NCI-H2171 (cell line): ENCODE results near the gene RBP4.

ENCODE experiments used
- DNase-seq: peaks from one replicate; lab custom pipeline; 2025; lab: John Stamatoyannopoulos, UW

The RBP4 gene

GRCh38 chr10:93595378-93596161 is 5.5 kb downstream of the RBP4 start:
- no peak for DNase-seq

GRCh38 chr10:93594518-93594917 is 6.5 kb downstream of the RBP4 start:
- DNase-seq: no peak

- no peak for DNase-seq
Observed at GRCh38 chr10:93593749-93594148, 7.3 kb downstream of the RBP4 start.

- DNase-seq: no peak
Observed at GRCh38 chr10:93593254-93593653, 7.8 kb downstream of the RBP4 start.

- DNase-seq: no peak
Observed at GRCh38 chr10:93591065-93591808, 9.8 kb downstream of the RBP4 start.

- no peak for DNase-seq
Observed at GRCh38 chr10:93590638-93591037, 10.4 kb downstream of the RBP4 start.

GRCh38 chr10:93589648-93590562 is 11.1 kb downstream of the RBP4 start:
- DNase-seq: no peak

- DNase-seq: no peak
Observed at GRCh38 chr10:93584445-93584844, 16.6 kb downstream of the RBP4 start.

GRCh38 chr10:93580828-93581227 is 20.2 kb downstream of the RBP4 start:
- DNase-seq: no peak

GRCh38 chr10:93579985-93580711 is 20.9 kb downstream of the RBP4 start:
- DNase-seq: no peak

- DNase-seq: no peak
Observed at GRCh38 chr10:93579089-93579488, 21.9 kb downstream of the RBP4 start.

- no peak for DNase-seq
Observed at GRCh38 chr10:93577565-93577964, 23.5 kb downstream of the RBP4 start.

GRCh38 chr10:93576888-93577287 is 24.1 kb downstream of the RBP4 start:
- no peak for DNase-seq

- DNase-seq: no peak
Observed at GRCh38 chr10:93573924-93574323, 27.1 kb downstream of the RBP4 start.

GRCh38 chr10:93573051-93573909 is 27.8 kb downstream of the RBP4 start:
- DNase-seq: no peak

- DNase-seq: no peak
Observed at GRCh38 chr10:93572606-93573005, 28.4 kb downstream of the RBP4 start.

GRCh38 chr10:93570383-93570782 is 30.7 kb downstream of the RBP4 start:
- no peak for DNase-seq

GRCh38 chr10:93568105-93568390 is 33.0 kb downstream of the RBP4 start:
- DNase-seq: no peak

- no peak for DNase-seq
Observed at GRCh38 chr10:93567277-93568104, 33.5 kb downstream of the RBP4 start.
